NOMO-1 treated with DMSO at 0.1 percent for 48 hours (cell line): ENCODE data around the gene PVR.
"Not testable (repeated sequence)": the region's sequence is repeated elsewhere in the genome, so short reads cannot be mapped to it uniquely, and the experiment has no call there.

Experiments
- DNase-seq: peaks from one replicate; lab custom pipeline; 2025; ENCODE audit not compliant: unreplicated experiment; lab: John Stamatoyannopoulos, UW

Gene PVR

DNA sequence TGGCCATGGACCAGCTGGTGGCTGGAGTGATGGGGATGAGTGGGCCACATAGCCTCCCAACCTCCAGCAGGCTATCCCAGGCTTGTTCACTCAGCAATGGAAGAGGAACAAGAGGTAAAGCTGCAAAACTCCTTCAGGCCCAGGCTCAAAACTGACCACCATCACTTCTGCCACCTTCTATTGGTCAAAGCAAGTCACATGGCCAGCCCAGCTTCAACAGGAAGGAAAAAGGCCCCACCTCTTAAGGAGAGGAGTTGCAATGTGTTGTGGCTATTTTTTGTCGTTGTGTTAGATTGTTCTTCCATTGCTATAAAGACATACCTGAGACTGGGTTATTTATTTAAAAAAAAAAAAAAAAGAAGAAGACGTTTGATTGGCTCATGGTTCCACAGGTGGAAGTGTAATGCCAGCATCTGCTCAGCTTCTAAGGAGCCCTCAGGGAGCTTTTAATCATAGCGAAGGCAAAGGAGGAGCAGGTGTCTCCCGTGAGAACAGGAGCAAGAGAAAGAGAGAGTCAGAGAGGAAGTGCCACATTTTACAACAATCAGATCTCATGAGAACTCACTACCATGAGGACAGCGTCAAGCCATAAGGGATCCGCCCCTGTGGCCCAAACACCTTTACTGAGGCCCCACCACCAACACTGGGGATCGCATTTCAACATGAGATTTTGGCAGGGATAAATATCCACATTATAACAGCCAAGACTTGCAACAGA, 24.9 kb upstream of the PVR start:
- no peak for DNase-seq

DNA sequence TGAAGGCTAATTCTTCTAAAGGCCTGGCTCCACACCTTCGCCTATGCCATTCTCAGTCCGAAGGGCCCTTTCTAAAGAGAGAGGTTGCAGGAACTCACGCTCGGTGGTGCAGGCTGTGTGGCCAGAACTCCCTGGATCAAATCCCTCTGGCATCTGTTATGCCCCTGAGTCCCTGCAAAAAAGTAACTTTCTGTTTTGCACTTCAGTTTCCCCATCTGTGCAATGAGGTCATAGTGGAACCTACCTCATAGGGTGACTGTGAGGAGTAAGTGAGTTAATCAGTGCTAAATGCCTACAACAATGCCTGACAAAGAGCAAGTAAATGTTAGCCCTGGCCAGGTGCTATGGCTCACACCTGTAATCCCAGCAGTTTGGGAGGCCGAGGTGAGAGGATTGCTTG, 23.0 kb upstream of the PVR start:
- no peak for DNase-seq

DNA sequence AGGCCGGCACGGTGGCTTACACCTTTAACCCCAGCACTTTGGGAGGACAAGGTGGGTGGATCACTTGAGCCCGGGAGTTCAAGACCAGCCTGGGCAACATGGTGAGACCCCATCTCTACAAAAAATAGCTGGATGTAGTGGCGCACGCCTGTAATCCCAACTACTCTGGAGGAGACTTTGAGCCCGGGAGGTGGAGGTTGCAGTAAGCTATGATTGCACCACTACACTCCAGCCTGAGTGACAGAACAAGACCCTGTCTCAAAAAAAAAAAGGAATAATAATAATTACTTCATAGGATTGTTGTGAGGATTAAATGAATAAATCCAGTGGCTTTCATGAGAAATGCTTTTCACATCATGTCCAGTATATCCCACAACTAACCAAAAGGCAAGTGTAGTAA, 22.3 kb upstream of the PVR start:
- no peak for DNase-seq

DNA sequence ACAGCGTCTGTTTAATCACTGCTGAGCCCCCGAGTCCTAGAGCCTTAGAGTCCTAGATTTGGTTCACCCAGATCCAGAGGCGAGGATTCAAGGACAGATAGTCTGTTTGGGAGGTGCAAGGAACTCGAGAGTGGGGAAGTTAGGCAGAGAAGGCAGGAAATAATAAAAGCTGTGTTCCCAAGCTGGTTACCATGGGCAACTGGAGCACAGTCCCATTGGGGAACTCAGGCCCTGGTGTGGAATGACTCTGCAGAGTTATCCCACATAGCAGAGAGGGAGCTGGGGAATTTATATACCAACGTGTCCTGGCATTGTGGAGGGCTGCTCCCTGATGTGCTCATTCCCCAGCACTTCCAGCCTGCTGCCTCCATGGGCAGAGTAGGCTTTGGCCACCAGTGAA, 20.6 kb upstream of the PVR start:
- no peak for DNase-seq

DNA sequence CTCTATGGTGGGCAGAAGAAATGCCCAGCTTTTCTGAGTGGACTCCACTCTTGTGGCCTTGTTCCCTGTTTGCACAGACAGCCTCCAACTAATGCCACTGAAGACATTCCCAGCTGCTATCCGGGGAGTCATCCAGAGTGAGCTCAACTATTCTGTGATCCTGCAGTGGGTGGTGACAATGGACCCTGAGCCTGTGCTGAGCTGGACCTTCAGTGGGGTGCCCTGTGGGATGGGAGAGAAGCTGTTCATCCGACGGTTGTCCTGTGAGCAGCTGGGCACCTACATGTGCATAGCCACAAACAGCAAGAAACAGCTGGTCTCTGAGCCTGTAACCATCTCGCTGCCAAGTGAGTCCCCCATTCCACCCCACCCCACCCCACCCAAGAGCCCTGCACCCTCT, 20.1 kb upstream of the PVR start:
- DNase-seq: no peak

- DNase-seq: no peak
Observed at GRCh38 chr19:44624840-44625354, 18.8 kb upstream of the PVR start.

- DNase-seq: not testable (repeated sequence)
Observed at GRCh38 chr19:44625637-44626036, 18.1 kb upstream of the PVR start.

DNA sequence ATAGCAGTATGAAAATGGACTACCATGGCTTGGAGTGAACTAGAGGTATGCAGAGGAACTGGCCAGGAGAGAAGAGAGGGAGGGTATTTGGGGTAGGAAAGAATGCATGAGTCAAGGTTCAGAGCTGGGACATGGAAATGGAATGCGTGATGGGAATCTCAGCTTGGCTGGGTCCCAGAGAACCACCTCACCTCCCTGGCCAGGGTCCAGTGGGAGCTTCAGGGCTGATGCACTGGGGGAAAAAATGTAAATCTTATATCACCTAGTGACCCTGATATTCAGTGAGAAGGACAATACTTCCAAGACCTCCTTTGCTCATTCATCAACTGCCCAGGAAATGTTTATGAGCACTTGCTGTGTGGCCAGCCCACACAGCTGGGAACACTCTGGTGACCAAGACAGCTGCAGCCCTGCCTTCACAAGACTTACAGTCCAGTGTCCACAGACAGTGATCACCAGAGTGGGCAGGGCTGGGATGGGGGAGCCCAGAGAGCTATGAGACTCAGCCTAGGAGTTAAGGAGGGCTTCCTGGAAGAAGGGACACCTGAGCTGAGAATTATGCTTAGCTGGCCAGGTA, 17.6 kb upstream of the PVR start:
- DNase-seq: no peak

- DNase-seq: no peak
Observed at GRCh38 chr19:44627631-44628030, 16.1 kb upstream of the PVR start.

- no peak for DNase-seq
Observed at GRCh38 chr19:44628793-44629192, 14.9 kb upstream of the PVR start.

- not testable (repeated sequence) for DNase-seq
Observed at GRCh38 chr19:44631611-44632010, 12.1 kb upstream of the PVR start.

DNA sequence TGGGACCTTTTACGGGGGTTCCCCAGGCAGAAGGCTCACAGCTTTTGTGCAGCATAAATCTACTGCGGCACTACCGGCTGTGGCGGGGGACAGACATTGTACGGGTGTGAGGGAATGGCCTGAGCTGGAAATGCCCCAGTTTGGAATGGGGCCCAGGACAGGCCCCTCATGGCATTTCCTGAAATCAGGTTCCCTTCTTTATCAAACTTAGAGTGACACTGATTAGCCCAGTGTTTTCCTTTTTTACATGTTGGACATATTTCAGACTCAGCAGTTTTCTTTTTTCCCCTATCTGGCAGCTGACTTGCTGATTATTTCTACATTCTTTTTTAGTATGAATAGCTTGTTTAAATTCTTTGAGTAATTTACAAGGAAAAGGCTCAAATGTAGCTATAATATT, 9.7 kb upstream of the PVR start:
- DNase-seq: not testable (repeated sequence)

GRCh38 chr19:44634785-44635184, 8.9 kb upstream of the PVR start:
- no peak for DNase-seq

DNA sequence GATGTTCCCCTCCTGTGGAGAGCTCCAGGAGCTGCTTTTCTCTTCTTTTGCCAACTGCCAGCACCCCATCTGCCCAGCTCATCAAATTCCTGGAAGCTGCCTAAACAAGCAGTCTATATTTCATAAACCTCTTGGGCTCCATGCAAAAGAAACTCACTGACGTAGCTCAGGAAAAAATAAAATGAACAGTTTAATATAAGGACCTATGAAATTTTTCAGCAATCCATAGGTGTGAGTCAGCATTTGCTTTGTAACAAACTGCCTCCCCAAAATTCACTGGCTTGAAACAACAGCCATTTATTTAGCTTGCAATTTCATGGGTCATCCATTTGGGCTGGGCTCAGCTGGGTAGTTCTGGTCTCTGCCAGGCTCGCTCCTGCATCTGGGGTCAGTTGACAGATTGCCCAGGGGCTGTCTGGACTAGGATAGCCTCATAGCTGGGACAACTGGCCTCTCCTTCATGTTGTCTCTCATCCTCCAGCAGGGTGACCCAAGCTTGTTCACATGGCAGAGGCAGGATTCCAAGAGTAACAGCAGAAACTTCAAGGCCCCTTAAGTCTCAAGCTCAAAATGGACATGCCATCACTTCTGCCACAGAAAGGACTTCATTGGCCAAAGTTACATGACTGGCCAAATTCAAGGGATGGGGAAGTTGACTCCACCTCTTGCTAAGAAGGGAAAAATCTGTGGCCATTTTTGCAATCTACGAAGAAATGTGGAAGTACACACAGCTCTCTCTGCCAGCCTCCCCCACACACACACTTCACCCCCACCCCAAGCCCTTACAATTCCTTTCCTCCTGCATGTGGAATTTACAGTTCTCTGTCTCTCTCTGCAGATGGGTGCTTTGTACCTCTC, 7.9 kb upstream of the PVR start:
- DNase-seq: peak; percentile 34

- DNase-seq: no peak
Observed at GRCh38 chr19:44636439-44637389, 7.0 kb upstream of the PVR start.

DNA sequence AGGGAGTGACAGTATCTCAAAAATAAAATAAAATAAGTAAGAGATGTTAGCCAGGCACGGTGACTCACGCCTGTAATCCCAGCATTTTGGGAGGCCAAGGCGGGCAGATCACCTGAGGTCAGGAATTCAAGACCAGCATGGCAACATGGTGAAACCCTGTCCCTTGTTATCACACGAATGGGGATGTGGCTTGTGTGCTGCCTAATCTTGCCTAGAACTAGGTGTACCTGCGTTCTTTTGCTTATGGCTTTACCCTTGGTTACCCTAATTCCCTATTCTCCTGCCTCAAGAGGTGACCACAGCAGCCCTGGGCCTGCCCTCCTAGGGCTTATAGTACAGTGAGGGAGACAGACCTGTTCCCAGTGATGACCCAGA, 6.3 kb upstream of the PVR start:
- no peak for DNase-seq

DNA sequence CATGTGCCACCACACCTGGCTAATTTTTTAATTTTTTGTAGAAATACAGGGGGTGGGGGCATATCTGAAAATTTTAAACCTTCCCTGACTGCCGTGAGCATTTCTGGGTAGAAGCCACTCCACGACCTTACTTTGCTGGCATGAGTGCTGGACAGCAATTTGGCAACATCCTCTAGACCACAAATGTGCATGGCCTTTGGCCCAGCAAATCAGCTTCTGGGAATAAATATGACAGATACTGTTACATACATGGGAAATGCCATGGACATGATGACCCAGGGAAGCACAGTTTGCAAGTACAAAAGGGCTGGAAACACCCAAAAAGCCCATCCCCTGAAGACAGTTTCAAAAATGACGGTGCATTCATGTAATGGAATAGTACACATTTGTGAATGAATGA, 3.2 kb upstream of the PVR start:
- no peak for DNase-seq

DNA sequence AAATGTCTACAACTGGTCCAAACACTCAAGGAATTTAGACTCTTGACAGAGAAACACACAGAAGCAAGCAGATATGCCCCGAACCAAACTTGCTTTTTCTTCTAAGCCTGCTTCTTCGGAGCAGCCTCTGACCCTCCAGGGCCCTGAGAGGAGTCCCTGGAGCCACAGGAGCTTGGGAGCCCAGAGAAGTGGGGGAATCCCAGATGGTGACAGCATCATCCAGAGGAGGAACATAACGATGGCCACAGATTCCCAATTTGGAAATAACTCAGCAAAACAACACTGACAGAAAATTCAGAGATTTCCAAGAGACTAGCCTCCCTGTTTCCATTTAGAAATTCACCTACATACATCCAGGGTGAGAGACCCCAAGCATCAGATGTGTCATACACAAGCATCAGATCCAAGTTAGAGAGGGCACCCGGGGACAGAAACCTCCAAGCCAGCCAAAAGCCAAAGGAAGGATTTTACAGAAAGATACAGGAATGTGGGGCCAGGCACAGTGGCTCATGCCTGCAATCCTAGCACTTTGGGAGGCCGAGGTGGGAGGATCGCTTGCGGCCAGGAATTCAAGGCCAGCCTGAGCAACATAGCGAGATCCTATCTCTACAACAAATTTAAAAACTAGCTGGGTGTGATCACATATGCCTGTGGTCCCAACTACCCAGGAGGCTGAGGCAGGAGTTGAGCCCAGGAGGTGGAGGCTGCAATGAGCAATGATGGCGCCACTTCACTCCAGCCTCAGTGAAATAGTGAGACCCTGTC, 2.0 kb upstream of the PVR start:
- DNase-seq: no peak

- no peak for DNase-seq
Observed at GRCh38 chr19:44642377-44642776, 1.3 kb upstream of the PVR start.

- DNase-seq: peak; percentile 7
Observed at GRCh38 chr19:44644402-44645016, 799 bp downstream of the PVR start.
